Measurements from ENCODE around the gene EHBP1L1. TPM values are rescaled to one million over a fixed set of nuclear protein-coding genes. Genes with fewer than 3 reads are reported as not detected.

Gene EHBP1L1
- polyA plus RNA-seq, 1 donor (not counting 4 experiments of a cell fraction or from before 2014, with no cell fraction given): 10.4 TPM

GRCh38 chr11:65634440-65634839, 58.6 kb downstream of the EHBP1L1 start:
- Histone ChIP-seq H2AFZ (ENCODE audit: control insufficient read depth, low read length) (no peak overlapping the region), H3K36me3 (ENCODE audit: control insufficient read depth in 2 of 2, extremely low read depth in 1 of 2, insufficient read depth in 2 of 2, low read length in 2 of 2) (peaks cover 42 to 48% of the 10 kb centered on the region in 2 experiments), H3K4me3 (ENCODE audit: control insufficient read depth in 2 of 3, extremely low read depth in 1 of 3, insufficient read depth in 2 of 3, low read depth in 1 of 3, low read length in 3 of 3) (no peak overlapping the region), H3K27ac (ENCODE audit: control insufficient read depth, insufficient read depth, low read length) (no peak overlapping the region), H3K27me3 (ENCODE audit: control insufficient read depth, extremely low read depth, insufficient read depth, low read length) (no peaks in the 10 kb centered on the region), H3K9ac (ENCODE audit: control insufficient read depth, extremely low read depth, insufficient read depth, low read length) (no peak overlapping the region), H3K9me3 (ENCODE audit: control insufficient read depth, low read depth, low read length) (no peaks in the 10 kb centered on the region), H3K4me2 (ENCODE audit: control insufficient read depth, extremely low read depth, insufficient read depth, low read depth, low read length) (no peak overlapping the region), H3K4me1 (ENCODE audit: control insufficient read depth, extremely low read depth, insufficient read depth, low read length) (peaks cover 7% of the 10 kb centered on the region), H4K20me1 (ENCODE audit: control insufficient read depth, extremely low read depth, insufficient read depth, low read length) (peaks cover 4% of the 10 kb centered on the region), H3K9me1 (ENCODE audit: control insufficient read depth, extremely low read depth, insufficient read depth, low read length) (no peaks in the 10 kb centered on the region), H3K79me2 (ENCODE audit: control insufficient read depth, insufficient read depth, low read length) (no peaks in the 10 kb centered on the region)
- DNase-seq (ENCODE audit: low read depth, low spot score) (no peak), FAIRE-seq (no peak)
- TF ChIP-seq EZH2 (IDR thresholded peaks at IDR 0.05; ENCODE audit: low read length): no peak
- TF ChIP-seq CTCF (optimal IDR thresholded peaks at IDR 0.05 in 1 of 3, IDR thresholded peaks at IDR 0.05 in 1 of 3, conservative IDR thresholded peaks at IDR 0.05 in 1 of 3; ENCODE audit: extremely low read depth in 1 of 3, insufficient read depth in 2 of 3, low read length in 3 of 3): no peak
- dilution Hi-C loops (cut with MboI; ENCODE audit: extremely low pct_ligation_motif_present, low sequenced_read_pairs): no loop called here

- Histone ChIP-seq H3K4me3 (ENCODE audit: control insufficient read depth in 2 of 3, extremely low read depth in 1 of 3, insufficient read depth in 2 of 3, low read depth in 1 of 3, low read length in 3 of 3) (no peak overlapping the region), H3K27me3 (ENCODE audit: control insufficient read depth, extremely low read depth, insufficient read depth, low read length) (no peaks in the 10 kb centered on the region), H3K36me3 (ENCODE audit: control insufficient read depth in 2 of 2, extremely low read depth in 1 of 2, insufficient read depth in 2 of 2, low read length in 2 of 2) (peaks cover 39 to 41% of the 10 kb centered on the region in 2 experiments), H3K27ac (ENCODE audit: control insufficient read depth, insufficient read depth, low read length) (no peak overlapping the region), H3K4me2 (ENCODE audit: control insufficient read depth, extremely low read depth, insufficient read depth, low read depth, low read length) (no peak overlapping the region), H3K9me3 (ENCODE audit: control insufficient read depth, low read depth, low read length) (no peaks in the 10 kb centered on the region), H3K79me2 (ENCODE audit: control insufficient read depth, insufficient read depth, low read length) (no peaks in the 10 kb centered on the region), H3K9ac (ENCODE audit: control insufficient read depth, extremely low read depth, insufficient read depth, low read length) (no peak overlapping the region), H2AFZ (ENCODE audit: control insufficient read depth, low read length) (no peak overlapping the region), H3K4me1 (ENCODE audit: control insufficient read depth, extremely low read depth, insufficient read depth, low read length) (peaks cover 7% of the 10 kb centered on the region), H4K20me1 (ENCODE audit: control insufficient read depth, extremely low read depth, insufficient read depth, low read length) (peaks cover 4% of the 10 kb centered on the region), H3K9me1 (ENCODE audit: control insufficient read depth, extremely low read depth, insufficient read depth, low read length) (no peaks in the 10 kb centered on the region)
- dilution Hi-C loops (cut with MboI; ENCODE audit: extremely low pct_ligation_motif_present, low sequenced_read_pairs): no loop called here
- no peak for DNase-seq (ENCODE audit: low read depth, low spot score)
- no peak for TF ChIP-seq EZH2 (IDR thresholded peaks at IDR 0.05; ENCODE audit: low read length)
- TF ChIP-seq CTCF (optimal IDR thresholded peaks at IDR 0.05 in 1 of 3, IDR thresholded peaks at IDR 0.05 in 1 of 3, conservative IDR thresholded peaks at IDR 0.05 in 1 of 3; ENCODE audit: extremely low read depth in 1 of 3, insufficient read depth in 2 of 3, low read length in 3 of 3): no peak
- no peak for FAIRE-seq
Measured at GRCh38 chr11:65634905-65635731, 59.3 kb downstream of the EHBP1L1 start.
